Measurements from ENCODE around the gene RSPO3.

GRCh38 chr6:127221201-127221600 lies 102.7 kb downstream of the RSPO3 start:
- TF ChIP-seq TRIM28 (IDR thresholded peaks at IDR 0.05; ENCODE audit: borderline replicate concordance, low read length) (no peak), ZFP3 (tag by site-specific recombination; IDR thresholded peaks at IDR 0.05; ENCODE audit: low read depth) (no peak), CTCF (tag by site-specific recombination; IDR thresholded peaks at IDR 0.05) (no peak), ZNF37A (tag by site-specific recombination; IDR thresholded peaks at IDR 0.05) (no peak), ZSCAN30 (tag by site-specific recombination; IDR thresholded peaks at IDR 0.05) (no peak), ZNF677 (tag by site-specific recombination; IDR thresholded peaks at IDR 0.05) (no peak)

Data from HEK293 (cell line).